SU-DHL-6 (cell line): ENCODE measurements around the gene MBNL1.
A peak's percentile ranks its signal among the peaks of the same experiment; 100 is the strongest.

Experiments
- H2AFZ ChIP-seq: fragments of 200-600 bp; sonication (generic); 2 replicates; pipeline ENCODE4 v1.6.1; 2014; ENCODE audit warnings: low read depth, mild to moderate bottlenecking, moderate library complexity, mixed read lengths, antibody characterized with exemption, low read length; ENCODE audit not compliant: severe bottlenecking
- H3F3A ChIP-seq: fragments of 200-600 bp; shearing (Covaris generic); 2 replicates; pipeline ENCODE4 v1.6.0; 2016; ENCODE audit warnings: antibody characterized with exemption, mild to moderate bottlenecking; ENCODE audit not compliant: insufficient read depth
- H3K27ac ChIP-seq: fragments of 200-600 bp; sonication (generic); 2 replicates; pipeline ENCODE4 v1.5.1; 2016; ENCODE audit warnings: low read depth, mild to moderate bottlenecking, low read length, moderate library complexity, mixed read lengths
- H3K27me3 ChIP-seq: fragments of 200-600 bp; sonication (generic), shearing (Covaris generic); 2 replicates; pipeline ENCODE4 v1.6.0; 2014; ENCODE audit warnings: mild to moderate bottlenecking, low read length
- H3K36me3 ChIP-seq: fragments of 200-600 bp; sonication (generic); 2 replicates; pipeline ENCODE4 v1.6.1; 2014; ENCODE audit warnings: mild to moderate bottlenecking, low read length, mixed read lengths
- H3K4me2 ChIP-seq: fragments of 300-600, 200-600 bp; shearing (Covaris generic), sonication (generic); 2 replicates; pipeline ENCODE4 v1.6.0; 2014; ENCODE audit warnings: low read length, low read depth, mild to moderate bottlenecking; ENCODE audit not compliant: poor library complexity, severe bottlenecking
- H3K4me3 ChIP-seq: fragments of 200-600 bp; sonication (generic); 2 replicates; pipeline ENCODE4 v1.5.1; 2014; ENCODE audit warnings: antibody characterized with exemption, low read length, mild to moderate bottlenecking, mixed read lengths; ENCODE audit not compliant: insufficient read depth, poor library complexity, severe bottlenecking
- H3K79me2 ChIP-seq: fragments of 200-600 bp; sonication (generic); 2 replicates; pipeline ENCODE4 v1.6.1; 2014; ENCODE audit warnings: mild to moderate bottlenecking, low read length, moderate library complexity; ENCODE audit not compliant: insufficient read depth
- H3K9ac ChIP-seq: fragments of 200-600 bp; sonication (generic); 2 replicates; pipeline ENCODE4 v1.7.0; 2014; ENCODE audit warnings: mild to moderate bottlenecking, low read length
- H3K9me2 ChIP-seq: fragments of 200-600 bp; sonication (generic); replicated peaks from 2 replicates; pipeline ENCODE4 v1.6.1; 2014; ENCODE audit warnings: low read length; ENCODE audit not compliant: insufficient read depth
- H3K9me3 ChIP-seq: fragments of 200-600 bp; sonication (generic); 2 replicates; pipeline ENCODE4 v1.6.1; 2014; ENCODE audit warnings: low read length, mixed read lengths; ENCODE audit not compliant: insufficient read depth
- H4K20me1 ChIP-seq: fragments of 200-600 bp; sonication (generic); 2 replicates; pipeline ENCODE4 v1.6.1; 2014; ENCODE audit warnings: low read depth, mild to moderate bottlenecking, antibody characterized with exemption, low read length, moderate library complexity, mixed read lengths
- CTCF ChIP-seq: fragments of 200-600 bp; sonication (generic); IDR thresholded peaks from one replicate; pipeline ENCODE4 v1.5.1; 2017; ENCODE audit warnings: antibody characterized with exemption, mild to moderate bottlenecking, low read length, moderate library complexity; ENCODE audit not compliant: insufficient read depth, poor library complexity, severe bottlenecking
- EZH2phosphoT487 ChIP-seq: fragments of 200-600 bp; sonication (generic), shearing (Covaris generic); conservative IDR thresholded peaks from 2 replicates; pipeline ENCODE4 v1.6.1; 2018; ENCODE audit warnings: mild to moderate bottlenecking, antibody characterized with exemption, low read length, moderate library complexity, mixed read lengths

MBNL1 gene

DNA sequence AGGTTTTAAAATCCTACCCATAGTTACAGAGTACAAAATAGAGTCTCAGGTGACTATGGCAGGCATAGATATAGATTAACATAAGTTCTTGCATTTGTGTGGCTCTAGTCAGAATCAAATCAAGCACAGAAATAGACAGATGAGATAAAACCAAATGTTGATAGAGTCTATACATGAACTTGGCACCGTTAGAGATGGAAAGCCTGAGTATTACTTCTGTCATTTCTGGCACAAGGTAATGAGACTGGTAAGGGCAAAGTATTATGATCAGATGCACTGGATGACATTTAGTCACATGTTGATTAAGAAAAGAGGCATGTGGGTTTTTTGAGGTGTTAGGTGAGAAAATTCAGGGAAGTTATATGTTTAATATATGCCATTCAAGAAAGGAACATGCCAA, 219.7 kb downstream of the MBNL1 start:
- no peak for TF ChIP-seq EZH2phosphoT487
- TF ChIP-seq CTCF = no peak
- H3K36me3 ChIP-seq = no peaks in the 10 kb centered on the region
- no peak overlapping the region for H3K9ac ChIP-seq
- H3K4me2 ChIP-seq = no peak overlapping the region
- H2AFZ ChIP-seq = no peak overlapping the region
- no peaks in the 10 kb centered on the region for H3K9me3 ChIP-seq
- H3K79me2 ChIP-seq = no peaks in the 10 kb centered on the region
- H3K9me2 ChIP-seq = no peaks in the 10 kb centered on the region
- no peak overlapping the region for H3K4me3 ChIP-seq
- H3F3A ChIP-seq = no peaks in the 10 kb centered on the region
- no peaks in the 10 kb centered on the region for H3K27me3 ChIP-seq
- H3K27ac ChIP-seq = no peak overlapping the region
- H4K20me1 ChIP-seq = no peaks in the 10 kb centered on the region

DNA sequence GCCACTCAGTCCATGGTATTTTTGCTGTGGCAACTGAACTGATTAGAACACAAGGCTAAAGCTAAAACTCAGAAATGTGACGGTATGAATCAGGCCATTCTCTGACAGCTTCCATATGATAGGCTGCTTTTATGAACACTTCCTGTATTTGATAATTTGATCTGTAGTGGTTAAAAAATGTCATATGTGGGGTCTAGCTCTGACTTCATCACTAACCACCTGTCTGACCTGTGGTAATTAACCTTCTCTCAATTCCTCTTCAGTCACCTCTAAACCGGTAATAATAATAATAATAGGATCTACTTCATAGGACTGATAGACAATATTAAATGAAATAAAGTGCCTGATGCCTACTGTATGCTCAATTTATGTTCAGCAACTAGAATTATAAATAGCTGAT, 223.2 kb downstream of the MBNL1 start:
- no peak overlapping the region for H3K4me3 ChIP-seq
- no peak overlapping the region for H2AFZ ChIP-seq
- no peaks in the 10 kb centered on the region for H3K27me3 ChIP-seq
- no peak overlapping the region for H3K27ac ChIP-seq
- TF ChIP-seq CTCF = no peak
- no peak for TF ChIP-seq EZH2phosphoT487
- H3K4me2 ChIP-seq = no peak overlapping the region
- H3K79me2 ChIP-seq = no peaks in the 10 kb centered on the region
- H3K9me3 ChIP-seq = no peaks in the 10 kb centered on the region
- H3K9me2 ChIP-seq = no peaks in the 10 kb centered on the region
- no peaks in the 10 kb centered on the region for H4K20me1 ChIP-seq
- H3F3A ChIP-seq = no peaks in the 10 kb centered on the region
- no peaks in the 10 kb centered on the region for H3K36me3 ChIP-seq
- no peak overlapping the region for H3K9ac ChIP-seq

DNA sequence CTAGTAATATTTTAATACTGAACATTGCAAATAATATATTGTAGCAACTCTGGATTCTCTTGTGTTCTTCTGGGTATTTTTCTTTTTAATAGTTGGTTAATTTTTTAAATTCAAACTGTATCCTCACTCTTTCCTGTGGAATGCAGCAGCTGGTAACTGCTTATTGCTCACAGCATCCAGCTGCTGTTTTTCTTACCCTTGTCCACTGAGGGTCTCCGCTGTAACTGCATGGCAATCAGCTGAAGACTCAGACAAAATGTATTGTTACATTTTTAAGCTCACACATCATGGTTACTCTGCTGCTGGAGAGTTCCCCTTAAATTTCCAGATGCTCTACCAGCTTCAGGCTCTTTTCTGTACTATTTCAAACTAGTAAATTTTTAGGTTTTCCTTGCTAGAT, 227.6 kb downstream of the MBNL1 start:
- Histone ChIP-seq H3K36me3 (no peaks in the 10 kb centered on the region), H2AFZ (no peak overlapping the region), H3K9me3 (no peaks in the 10 kb centered on the region), H3K9ac (no peak overlapping the region), H3F3A (no peaks in the 10 kb centered on the region), H3K4me3 (no peak overlapping the region), H3K27me3 (no peaks in the 10 kb centered on the region), H3K27ac (no peak overlapping the region), H3K79me2 (no peaks in the 10 kb centered on the region), H3K9me2 (no peaks in the 10 kb centered on the region), H4K20me1 (no peaks in the 10 kb centered on the region), H3K4me2 (peak overlapping the region; percentile 7)
- TF ChIP-seq EZH2phosphoT487 = no peak
- TF ChIP-seq CTCF = no peak

GRCh38 chr3:152496716-152497115, 228.0 kb downstream of the MBNL1 start:
- Histone ChIP-seq H2AFZ (no peak overlapping the region), H3K9me3 (no peaks in the 10 kb centered on the region), H3K9ac (no peak overlapping the region), H3K79me2 (no peaks in the 10 kb centered on the region), H3F3A (no peaks in the 10 kb centered on the region), H3K27me3 (no peaks in the 10 kb centered on the region), H3K27ac (no peak overlapping the region), H3K4me2 (peak overlapping the region; percentile 7), H4K20me1 (no peaks in the 10 kb centered on the region), H3K9me2 (no peaks in the 10 kb centered on the region), H3K36me3 (no peaks in the 10 kb centered on the region), H3K4me3 (no peak overlapping the region)
- no peak for TF ChIP-seq CTCF
- TF ChIP-seq EZH2phosphoT487 = no peak
